HEK293T (cell line): Measurements from ENCODE around the gene AOAH.

Source experiments
- CTCF ChIA-PET: fragments of 350-600 bp; formaldehyde crosslinking; extraction: SDS; loops from one replicate; lab custom pipeline; 2021; ENCODE audit warnings: antibody characterized with exemption, inconsistent platforms; lab: Yijun Ruan, JAX
- POLR2A ChIA-PET: fragments of 350-600 bp; formaldehyde crosslinking; extraction: SDS; loops from one replicate; lab custom pipeline; 2020; ENCODE audit warnings: antibody characterized with exemption, inconsistent platforms; lab: Yijun Ruan, JAX
- DNase-seq: peaks from one replicate; pipeline ENCODE4 v3.0.0; 2012; ENCODE audit warnings: mixed read lengths; ENCODE audit errors: extremely low spot score
- ARNT ChIP-seq: fragments of 450-650 bp; IDR thresholded peaks from 2 replicates; pipeline ENCODE4 v1.6.1; 2017; ENCODE audit warnings: mild to moderate bottlenecking
- BHLHE40 ChIP-seq: fragments of 450-650 bp; IDR thresholded peaks from 2 replicates; pipeline ENCODE4 v1.6.1; 2016; ENCODE audit warnings: mild to moderate bottlenecking, moderate library complexity, borderline replicate concordance
- CTBP1 ChIP-seq: fragments of 450-650 bp; IDR thresholded peaks from 2 replicates; pipeline ENCODE4 v1.6.1; 2016; ENCODE audit warnings: borderline replicate concordance
- ELF4 ChIP-seq: fragments of 450-650 bp; IDR thresholded peaks from 2 replicates; pipeline ENCODE4 v1.6.1; 2017; ENCODE audit warnings: antibody characterized with exemption
- FOXA1 ChIP-seq: fragments of 450-650 bp; IDR thresholded peaks from 2 replicates; pipeline ENCODE4 v1.6.1; 2016; ENCODE audit warnings: mild to moderate bottlenecking
- FOXK2 ChIP-seq: fragments of 450-650 bp; IDR thresholded peaks from 2 replicates; pipeline ENCODE4 v1.6.1; 2016; ENCODE audit warnings: mild to moderate bottlenecking
- FOXM1 ChIP-seq: fragments of 450-650 bp; IDR thresholded peaks from 2 replicates; pipeline ENCODE4 v1.6.1; 2017; ENCODE audit warnings: mild to moderate bottlenecking, borderline replicate concordance
- HDGF ChIP-seq: fragments of 450-650 bp; IDR thresholded peaks from 2 replicates; pipeline ENCODE4 v1.6.1; 2017; ENCODE audit warnings: antibody characterized with exemption, borderline replicate concordance
- L3MBTL2 ChIP-seq: fragments of 450-650 bp; conservative IDR thresholded peaks from 2 replicates; pipeline ENCODE4 v1.6.1; 2016; ENCODE audit warnings: mild to moderate bottlenecking
- LEF1 ChIP-seq: fragments of 450-650 bp; IDR thresholded peaks from 2 replicates; pipeline ENCODE4 v1.6.1; 2017; ENCODE audit warnings: mild to moderate bottlenecking, borderline replicate concordance
- NFRKB ChIP-seq: fragments of 450-650 bp; IDR thresholded peaks from 2 replicates; pipeline ENCODE4 v1.6.1; 2016; ENCODE audit warnings: mild to moderate bottlenecking, moderate library complexity
- SP1 ChIP-seq: fragments of 450-650 bp; IDR thresholded peaks from 2 replicates; pipeline ENCODE4 v1.6.1; 2017
- SUZ12 ChIP-seq: fragments of 450-650 bp; IDR thresholded peaks from 2 replicates; pipeline ENCODE4 v1.6.1; 2016; ENCODE audit warnings: mild to moderate bottlenecking
- TARDBP ChIP-seq: fragments of 450-650 bp; IDR thresholded peaks from 2 replicates; pipeline ENCODE4 v1.6.1; 2016
- ZNF384 ChIP-seq: fragments of 450-650 bp; IDR thresholded peaks from 2 replicates; pipeline ENCODE4 v1.6.1; 2016
- TF ChIP-seq, protein P1 (sequence below): fragments of 450-650 bp; IDR thresholded peaks from 2 replicates; pipeline ENCODE4 v1.6.1; 2016

AOAH gene

DNA sequence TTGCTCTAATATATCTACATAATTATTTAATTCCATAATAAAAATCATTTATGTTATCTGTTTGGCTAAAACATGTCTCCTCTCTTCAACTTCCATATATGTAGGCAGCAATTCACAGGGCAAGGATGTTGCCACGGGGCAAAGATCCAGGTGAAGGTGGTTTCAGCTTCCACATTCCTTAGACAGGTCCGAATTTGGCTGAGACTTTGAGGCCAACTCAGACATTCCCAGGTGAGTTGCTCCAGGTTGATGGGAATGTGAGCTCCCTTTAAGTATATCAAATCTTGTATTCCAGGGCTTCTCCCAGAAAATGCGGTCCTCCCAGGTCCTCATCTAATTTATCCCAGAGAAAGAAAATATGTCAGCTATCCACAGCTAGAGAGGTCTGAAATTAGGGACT lies 15.1 kb upstream of the AOAH start:
- CTCF ChIA-PET, result no interaction called here
- no peak for TF ChIP-seq SUZ12
- TF ChIP-seq ELF4, result no peak
- no peak for TF ChIP-seq ZNF384
- no peak for TF ChIP-seq LEF1
- no peak for TF ChIP-seq ARNT
- TF ChIP-seq, protein P1, sequence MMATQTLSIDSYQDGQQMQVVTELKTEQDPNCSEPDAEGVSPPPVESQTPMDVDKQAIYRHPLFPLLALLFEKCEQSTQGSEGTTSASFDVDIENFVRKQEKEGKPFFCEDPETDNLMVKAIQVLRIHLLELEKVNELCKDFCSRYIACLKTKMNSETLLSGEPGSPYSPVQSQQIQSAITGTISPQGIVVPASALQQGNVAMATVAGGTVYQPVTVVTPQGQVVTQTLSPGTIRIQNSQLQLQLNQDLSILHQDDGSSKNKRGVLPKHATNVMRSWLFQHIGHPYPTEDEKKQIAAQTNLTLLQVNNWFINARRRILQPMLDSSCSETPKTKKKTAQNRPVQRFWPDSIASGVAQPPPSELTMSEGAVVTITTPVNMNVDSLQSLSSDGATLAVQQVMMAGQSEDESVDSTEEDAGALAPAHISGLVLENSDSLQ, result no peak
- no peak for TF ChIP-seq FOXM1
- TF ChIP-seq HDGF, result no peak
- no peak for TF ChIP-seq FOXK2
- no peak for TF ChIP-seq SP1
- no peak for TF ChIP-seq FOXA1
- no peak for TF ChIP-seq TARDBP
- TF ChIP-seq CTBP1, result no peak
- POLR2A ChIA-PET, result no interaction called here

DNA sequence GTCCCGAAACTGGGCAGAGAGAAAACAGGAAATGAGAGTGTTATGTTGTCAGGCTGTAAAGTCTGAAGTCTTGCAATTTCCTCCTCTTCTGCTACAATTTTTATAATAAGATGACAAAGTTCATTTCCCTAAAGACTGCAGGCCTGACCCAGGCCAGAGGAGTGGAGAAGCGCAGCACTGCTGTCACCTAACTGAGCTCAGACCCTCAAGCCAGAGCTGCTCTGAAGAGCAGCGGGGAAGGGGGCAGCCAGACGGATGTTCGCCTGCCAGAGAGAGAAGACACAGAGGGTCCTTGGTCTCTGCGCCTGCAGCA lies 12.6 kb upstream of the AOAH start:
- no peak for DNase-seq
- ChIA-PET CTCF (interaction anchor here (0.9 kb wide), 1 partner anchor 80 kb away, joined by 3 read pairs; no protein-coding TSS in a partner anchor), POLR2A (no interaction called here)
- TF ChIP-seq LEF1, result no peak
- TF ChIP-seq CTBP1, result no peak
- TF ChIP-seq FOXA1, result no peak
- TF ChIP-seq ARNT, result no peak
- TF ChIP-seq, protein P1, result no peak
- no peak for TF ChIP-seq TARDBP
- TF ChIP-seq HDGF, result no peak
- no peak for TF ChIP-seq BHLHE40
- no peak for TF ChIP-seq SUZ12
- TF ChIP-seq FOXK2, result no peak
- no peak for TF ChIP-seq ELF4
- no peak for TF ChIP-seq SP1
- TF ChIP-seq NFRKB, result no peak
- TF ChIP-seq L3MBTL2, result no peak
- no peak for TF ChIP-seq ZNF384
- TF ChIP-seq FOXM1, result no peak

More for the DNA sequence above, 15.1 kb upstream of the AOAH start:
- no peak for DNase-seq

DNA sequence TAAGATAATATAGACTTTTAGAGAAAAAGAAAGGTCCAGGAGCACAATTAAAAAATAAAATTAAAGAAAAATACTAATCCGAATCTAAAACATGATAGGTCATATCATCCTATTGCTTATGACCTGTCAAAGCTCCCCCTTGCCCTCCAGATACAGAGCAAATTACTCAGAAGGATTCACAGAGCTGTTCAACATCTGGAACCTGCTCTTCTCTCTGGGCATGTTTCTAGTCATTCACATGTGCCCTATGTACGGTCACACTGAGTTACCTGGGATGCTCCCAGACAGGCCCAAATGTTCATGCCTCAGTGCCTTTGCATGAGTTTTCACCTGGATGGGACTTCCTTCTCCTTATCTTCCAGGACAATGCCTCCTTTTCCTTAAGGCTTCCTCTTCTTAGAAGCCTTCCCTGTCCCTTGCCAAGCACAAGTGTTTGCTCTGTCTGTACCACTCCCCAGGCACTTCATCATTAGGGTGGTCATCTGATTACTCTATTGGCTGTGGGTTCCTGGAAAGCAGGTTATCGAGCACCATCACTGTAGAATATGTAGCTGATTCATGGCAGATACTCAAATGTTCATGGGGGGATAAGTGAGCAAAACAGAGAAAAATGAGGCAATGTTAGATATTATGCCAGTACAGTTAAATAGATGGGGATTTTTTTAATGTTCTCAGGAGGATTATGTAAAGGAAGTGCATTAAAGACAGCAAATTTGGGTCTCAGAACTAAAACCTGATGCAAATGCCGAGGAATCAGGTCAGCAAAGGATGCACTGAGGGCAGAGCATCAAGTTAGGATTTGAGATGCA lies 12.0 kb upstream of the AOAH start:
- DNase-seq, result no peak
- ChIA-PET POLR2A (no interaction called here), CTCF (interaction anchor here (0.9 to 2.0 kb wide), 2 partner anchors 10 to 80 kb away, joined by 3 to 5 read pairs; no protein-coding TSS in a partner anchor)
- TF ChIP-seq SP1, result no peak

DNA sequence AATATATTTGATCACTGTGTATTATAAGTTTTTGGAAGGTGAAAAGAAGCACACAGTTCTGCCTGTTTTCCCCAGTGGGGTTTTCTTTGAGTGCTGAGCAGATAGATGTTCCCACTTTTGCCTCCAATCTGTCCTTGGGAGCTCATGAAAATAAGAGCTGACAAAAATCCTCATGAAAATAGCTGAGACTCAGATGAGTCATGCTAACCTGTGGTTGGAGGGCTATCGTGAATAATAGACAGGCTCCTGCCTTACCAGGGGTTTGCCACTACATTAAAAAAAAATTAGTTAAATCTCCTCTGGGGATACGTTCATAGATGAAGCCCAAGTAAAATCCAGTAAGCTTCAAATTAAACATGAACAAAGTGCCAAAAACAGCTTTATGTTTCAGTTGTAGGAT lies 10.9 kb upstream of the AOAH start:
- ChIA-PET POLR2A (no interaction called here), CTCF (interaction anchor here (2.0 kb wide), 1 partner anchor 9 kb away, joined by 5 read pairs; no protein-coding TSS in a partner anchor)
- no peak for TF ChIP-seq HDGF
- TF ChIP-seq FOXM1, result no peak
- TF ChIP-seq BHLHE40, result no peak
- no peak for TF ChIP-seq L3MBTL2
- TF ChIP-seq FOXK2, result no peak
- TF ChIP-seq ZNF384, result no peak
- TF ChIP-seq FOXA1, result no peak
- TF ChIP-seq SP1, result no peak
- no peak for TF ChIP-seq LEF1
- no peak for TF ChIP-seq ARNT
- TF ChIP-seq, protein P1, result no peak
- TF ChIP-seq ELF4, result no peak
- TF ChIP-seq SUZ12, result no peak
- TF ChIP-seq TARDBP, result no peak
- no peak for TF ChIP-seq CTBP1
- no peak for TF ChIP-seq NFRKB
- no peak for DNase-seq

DNA sequence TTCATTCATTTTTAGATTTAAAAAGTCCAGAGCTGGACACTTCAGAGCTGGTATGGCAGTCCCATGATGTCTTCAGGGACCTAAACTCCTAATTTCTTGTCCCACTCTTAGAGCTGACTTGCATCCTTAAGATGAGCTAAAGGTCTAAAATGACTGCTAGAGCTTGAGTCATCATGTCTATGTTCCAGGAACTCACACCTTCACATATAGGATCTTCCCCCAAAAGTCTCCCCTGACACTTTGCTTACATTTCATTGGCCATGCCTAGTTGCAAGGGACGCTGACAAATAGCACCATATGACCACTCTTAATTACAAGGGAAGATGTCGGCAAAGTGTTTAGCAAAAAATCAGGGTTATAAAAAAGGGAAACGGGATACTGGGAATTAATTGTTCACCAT lies 10.4 kb upstream of the AOAH start:
- no peak for DNase-seq
- POLR2A ChIA-PET, result no interaction called here
- no peak for TF ChIP-seq CTBP1
- no peak for TF ChIP-seq NFRKB
- TF ChIP-seq FOXK2, result no peak
- TF ChIP-seq HDGF, result no peak
- no peak for TF ChIP-seq ZNF384
- TF ChIP-seq FOXA1, result no peak
- no peak for TF ChIP-seq ELF4
- TF ChIP-seq SUZ12, result no peak
- no peak for TF ChIP-seq BHLHE40
- no peak for TF ChIP-seq TARDBP
- TF ChIP-seq L3MBTL2, result no peak
- TF ChIP-seq LEF1, result no peak
- TF ChIP-seq FOXM1, result no peak
- TF ChIP-seq ARNT, result no peak
- TF ChIP-seq SP1, result no peak
- TF ChIP-seq, protein P1, result no peak
- CTCF ChIA-PET, result interaction anchor here (2.0 kb wide), 1 partner anchor 9 kb away, joined by 5 read pairs; no protein-coding TSS in a partner anchor
